Effector memory CD8-positive, alpha-beta T cell (primary cell): ENCODE measurements around the gene DIAPH3.

Experiments used
- ATAC-seq: fragments of 150-1000 bp; cut with Tn5 transposase; replicated peaks from 2 replicates; pipeline ENCODE4 v1.10.0; 2021; ENCODE audit warnings: mild to moderate bottlenecking, moderate library complexity
- DNase-seq, 3 experiments: peaks; one replicate each; pipeline ENCODE4 v3.0.0; 2021
- H3K27ac Mint-ChIP-seq, 2 donors: one replicate each; pipeline ENCODE4 v1.8.0; 2022; ENCODE audit warnings: mild to moderate bottlenecking in 2 of 2, mixed read lengths in 2 of 2, moderate library complexity in 2 of 2
- H3K27me3 Mint-ChIP-seq, 2 donors: one replicate each; pipeline ENCODE4 v1.8.0; 2022; ENCODE audit warnings: mixed read lengths in 2 of 2
- H3K36me3 Mint-ChIP-seq: one replicate; pipeline ENCODE4 v1.8.0; 2022; ENCODE audit warnings: mild to moderate bottlenecking, moderate library complexity, mixed read lengths; ENCODE audit not compliant: insufficient read depth
- H3K4me1 Mint-ChIP-seq, 2 donors: one replicate each; pipeline ENCODE4 v1.8.0; 2022; ENCODE audit warnings: low read depth in 2 of 2, mixed read lengths in 2 of 2
- H3K4me3 Mint-ChIP-seq, 2 donors: one replicate each; pipeline ENCODE4 v1.8.0; 2022; ENCODE audit warnings: mild to moderate bottlenecking in 2 of 2, mixed read lengths in 2 of 2, moderate library complexity in 2 of 2
- H3K9me3 Mint-ChIP-seq, 2 donors: one replicate each; pipeline ENCODE4 v1.8.0; 2022; ENCODE audit warnings: mixed read lengths in 2 of 2

DIAPH3 gene

DNA sequence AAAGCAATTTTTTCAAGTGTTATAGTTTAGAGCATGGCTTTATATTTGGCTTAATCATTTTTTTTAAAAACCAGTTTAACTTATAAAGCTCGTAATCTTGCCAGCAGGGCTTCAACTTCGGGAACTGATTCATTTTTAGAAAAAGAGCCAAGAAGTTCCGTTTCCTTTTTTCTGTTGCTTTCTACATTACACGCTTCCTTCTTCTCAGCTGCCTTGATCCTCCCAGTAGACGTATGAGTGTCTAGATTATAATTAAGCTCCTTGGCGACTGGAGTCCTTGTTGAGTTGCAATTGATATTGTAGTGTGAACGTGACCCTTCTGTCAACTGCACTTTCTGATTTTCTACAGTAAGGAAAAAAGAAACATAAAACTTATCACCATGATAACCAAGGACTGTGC lies 497.2 kb downstream of the DIAPH3 start:
- Mint-ChIP-seq H3K4me1 (no peaks in the 10 kb centered on the region), H3K9me3 (no peaks in the 10 kb centered on the region)

GRCh38 chr13:59665732-59666131 lies 498.0 kb downstream of the DIAPH3 start:
- Mint-ChIP-seq H3K27me3 (no peaks in the 10 kb centered on the region), H3K4me1 (no peaks in the 10 kb centered on the region), H3K27ac (no peak overlapping the region), H3K4me3 (no peak overlapping the region), H3K36me3 (no peaks in the 10 kb centered on the region), H3K9me3 (no peaks in the 10 kb centered on the region)
- DNase-seq (no peak), ATAC-seq (no peak)

More for the DNA sequence above, 497.2 kb downstream of the DIAPH3 start:
- no peak overlapping the region for H3K4me3 Mint-ChIP-seq
- no peak for DNase-seq
- H3K27ac Mint-ChIP-seq = no peak overlapping the region
- no peak for ATAC-seq
- H3K27me3 Mint-ChIP-seq = no peaks in the 10 kb centered on the region
- H3K36me3 Mint-ChIP-seq = no peaks in the 10 kb centered on the region

GRCh38 chr13:59665184-59665583 lies 498.5 kb downstream of the DIAPH3 start:
- no peaks in the 10 kb centered on the region for H3K27me3 Mint-ChIP-seq
- no peak overlapping the region for H3K4me3 Mint-ChIP-seq
- no peak for ATAC-seq

GRCh38 chr13:59664586-59664985 lies 499.1 kb downstream of the DIAPH3 start:
- no peak for ATAC-seq
- no peaks in the 10 kb centered on the region for H3K27me3 Mint-ChIP-seq
- H3K4me1 Mint-ChIP-seq = no peaks in the 10 kb centered on the region
- H3K36me3 Mint-ChIP-seq = no peaks in the 10 kb centered on the region
- H3K4me3 Mint-ChIP-seq = no peak overlapping the region
- no peaks in the 10 kb centered on the region for H3K9me3 Mint-ChIP-seq
- no peak for DNase-seq
- H3K27ac Mint-ChIP-seq = no peak overlapping the region

More at GRCh38 chr13:59665184-59665583, 498.5 kb downstream of the DIAPH3 start:
- Mint-ChIP-seq H3K27ac (no peak overlapping the region), H3K4me1 (no peaks in the 10 kb centered on the region), H3K36me3 (no peaks in the 10 kb centered on the region), H3K9me3 (no peaks in the 10 kb centered on the region)
- no peak for DNase-seq

DNA sequence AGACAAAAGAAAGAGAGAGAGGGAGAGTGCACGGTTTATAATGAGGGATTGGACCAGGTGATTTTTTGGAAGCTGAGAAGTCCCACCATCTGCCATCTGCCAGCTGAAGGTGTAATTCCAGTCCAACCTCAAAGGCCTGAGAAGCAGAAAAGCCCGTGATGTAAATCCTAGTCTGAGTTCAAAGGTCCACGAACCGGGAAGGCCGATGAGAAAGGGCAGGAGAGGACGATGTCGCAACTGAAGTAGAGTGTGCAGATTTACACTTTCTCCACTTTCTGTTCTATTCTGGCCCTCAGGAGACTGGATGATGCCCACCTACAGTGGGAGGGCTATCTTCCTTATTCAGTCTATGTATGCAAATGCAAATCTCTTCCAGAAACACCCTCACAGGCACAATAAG lies 500.0 kb downstream of the DIAPH3 start:
- ATAC-seq (no peak), DNase-seq (no peak)
- H3K27ac Mint-ChIP-seq = no peak overlapping the region
- H3K36me3 Mint-ChIP-seq = no peaks in the 10 kb centered on the region
- no peak overlapping the region for H3K4me3 Mint-ChIP-seq
- no peaks in the 10 kb centered on the region for H3K4me1 Mint-ChIP-seq
- no peaks in the 10 kb centered on the region for H3K9me3 Mint-ChIP-seq
- H3K27me3 Mint-ChIP-seq = peaks cover 0 to 5% of the 10 kb centered on the region in 2 donors

DNA sequence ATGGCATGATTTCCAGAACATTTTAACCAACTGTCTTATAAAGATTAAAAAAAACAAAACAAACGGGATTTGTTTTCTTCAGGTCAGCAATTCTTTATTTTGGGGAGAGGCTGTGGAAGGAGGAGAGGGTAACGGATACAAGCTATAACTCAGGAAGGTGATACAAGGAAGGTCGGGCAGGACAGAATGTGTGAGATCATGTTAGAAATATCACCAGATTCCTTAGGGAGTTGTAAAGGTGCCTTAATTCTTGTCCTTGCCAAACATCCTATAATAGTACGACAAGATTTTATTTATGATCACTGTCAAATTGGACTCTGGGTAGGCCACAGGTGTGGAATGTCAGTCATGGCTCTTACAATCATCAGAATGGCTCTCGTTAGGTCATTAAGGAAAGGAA lies 503.1 kb downstream of the DIAPH3 start:
- DNase-seq = no peak
- H3K36me3 Mint-ChIP-seq = no peaks in the 10 kb centered on the region
- H3K4me1 Mint-ChIP-seq = no peaks in the 10 kb centered on the region
- H3K27me3 Mint-ChIP-seq = peaks cover 0 to 6% of the 10 kb centered on the region in 2 donors
- no peak overlapping the region for H3K27ac Mint-ChIP-seq
- no peak overlapping the region for H3K4me3 Mint-ChIP-seq
- H3K9me3 Mint-ChIP-seq = no peaks in the 10 kb centered on the region
- ATAC-seq = no peak

GRCh38 chr13:59659981-59660380 lies 503.7 kb downstream of the DIAPH3 start:
- H3K27me3 Mint-ChIP-seq = peaks cover 0 to 6% of the 10 kb centered on the region in 2 donors
- DNase-seq (no peak), ATAC-seq (no peak)
- no peak overlapping the region for H3K4me3 Mint-ChIP-seq
- no peaks in the 10 kb centered on the region for H3K36me3 Mint-ChIP-seq
- H3K9me3 Mint-ChIP-seq = no peaks in the 10 kb centered on the region
- H3K4me1 Mint-ChIP-seq = no peaks in the 10 kb centered on the region
- no peak overlapping the region for H3K27ac Mint-ChIP-seq

- no peak overlapping the region for H3K4me3 Mint-ChIP-seq
- ATAC-seq (no peak), DNase-seq (no peak)
- no peaks in the 10 kb centered on the region for H3K4me1 Mint-ChIP-seq
- no peaks in the 10 kb centered on the region for H3K36me3 Mint-ChIP-seq
- peaks cover 0 to 6% of the 10 kb centered on the region in 2 donors for H3K27me3 Mint-ChIP-seq
- H3K27ac Mint-ChIP-seq = no peak overlapping the region
- no peaks in the 10 kb centered on the region for H3K9me3 Mint-ChIP-seq
Measured at GRCh38 chr13:59658738-59659330, 504.9 kb downstream of the DIAPH3 start.

DNA sequence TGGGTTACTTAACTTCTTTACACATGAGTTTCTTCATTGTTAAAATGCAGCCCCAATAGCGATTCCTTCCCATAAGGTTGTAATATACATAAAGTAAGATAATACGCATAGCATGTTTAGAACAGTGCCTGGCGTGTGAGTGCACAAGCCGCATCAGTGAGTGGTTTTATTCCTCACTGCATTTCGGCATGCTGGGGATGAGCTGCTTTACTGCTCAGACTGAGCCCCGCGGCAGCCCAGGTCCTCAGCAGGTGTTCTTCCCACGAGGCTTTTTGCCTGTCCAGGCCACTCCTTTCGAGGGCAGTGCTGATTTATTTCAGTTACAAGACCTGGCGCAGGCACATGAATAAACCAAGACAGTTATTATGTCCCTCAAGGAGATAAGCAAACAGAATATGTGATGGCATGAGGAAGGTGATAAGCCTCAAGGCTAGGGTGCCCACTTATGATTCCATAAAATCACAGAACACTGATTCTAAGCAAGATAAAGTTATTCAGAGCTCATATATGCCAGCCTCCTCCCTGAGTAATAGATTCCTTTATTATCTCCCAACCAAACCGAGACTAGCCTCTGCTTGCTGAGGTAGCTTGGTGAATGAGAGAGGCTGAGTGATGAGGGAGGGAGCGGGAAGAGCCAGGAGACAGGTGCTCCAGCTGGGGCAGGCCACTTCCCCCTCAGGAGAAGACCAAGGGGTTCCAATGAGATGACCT lies 505.5 kb downstream of the DIAPH3 start:
- Mint-ChIP-seq H3K27me3 (peaks cover 0 to 6% of the 10 kb centered on the region in 2 donors), H3K4me3 (no peak overlapping the region), H3K9me3 (no peaks in the 10 kb centered on the region), H3K36me3 (no peaks in the 10 kb centered on the region), H3K27ac (no peak overlapping the region), H3K4me1 (no peaks in the 10 kb centered on the region)
- DNase-seq = no peak
- no peak for ATAC-seq

- H3K27me3 Mint-ChIP-seq = peaks cover 10 to 11% of the 10 kb centered on the region in 2 donors
- H3K4me1 Mint-ChIP-seq = no peaks in the 10 kb centered on the region
- H3K4me3 Mint-ChIP-seq = no peak overlapping the region
- no peak overlapping the region for H3K27ac Mint-ChIP-seq
- no peaks in the 10 kb centered on the region for H3K36me3 Mint-ChIP-seq
- ATAC-seq (no peak), DNase-seq (no peak)
- H3K9me3 Mint-ChIP-seq = no peaks in the 10 kb centered on the region
Measured at GRCh38 chr13:59653916-59654315, 509.8 kb downstream of the DIAPH3 start.

- Mint-ChIP-seq H3K9me3 (no peaks in the 10 kb centered on the region), H3K4me3 (no peak overlapping the region)
- ATAC-seq = no peak
Measured at GRCh38 chr13:59651479-59651878, 512.2 kb downstream of the DIAPH3 start.

GRCh38 chr13:59643906-59644626 lies 519.7 kb downstream of the DIAPH3 start:
- Mint-ChIP-seq H3K9me3 (no peaks in the 10 kb centered on the region), H3K27ac (no peak overlapping the region), H3K4me3 (no peak overlapping the region), H3K27me3 (peaks cover 10 to 19% of the 10 kb centered on the region in 2 donors), H3K4me1 (no peaks in the 10 kb centered on the region), H3K36me3 (peaks cover 2% of the 10 kb centered on the region)
- ATAC-seq (no peak), DNase-seq (no peak)

More at GRCh38 chr13:59651479-59651878, 512.2 kb downstream of the DIAPH3 start:
- DNase-seq = no peak
- Mint-ChIP-seq H3K27me3 (peaks cover 8 to 10% of the 10 kb centered on the region in 2 donors), H3K36me3 (no peaks in the 10 kb centered on the region), H3K27ac (no peak overlapping the region), H3K4me1 (no peaks in the 10 kb centered on the region)

- no peak for ATAC-seq
- Mint-ChIP-seq H3K36me3 (peaks cover 2% of the 10 kb centered on the region), H3K27ac (no peak overlapping the region), H3K27me3 (peaks cover 10 to 19% of the 10 kb centered on the region in 2 donors), H3K4me3 (no peak overlapping the region), H3K9me3 (no peaks in the 10 kb centered on the region), H3K4me1 (no peaks in the 10 kb centered on the region)
- no peak for DNase-seq
Measured at GRCh38 chr13:59643364-59643841, 520.3 kb downstream of the DIAPH3 start.

- Mint-ChIP-seq H3K4me3 (no peak overlapping the region), H3K27me3 (peaks cover 12 to 19% of the 10 kb centered on the region in 2 donors), H3K4me1 (no peaks in the 10 kb centered on the region), H3K36me3 (peaks cover 2% of the 10 kb centered on the region), H3K27ac (no peak overlapping the region), H3K9me3 (no peaks in the 10 kb centered on the region)
- ATAC-seq (no peak), DNase-seq (no peak)
Measured at GRCh38 chr13:59641817-59642216, 521.9 kb downstream of the DIAPH3 start.
